Ectodermal cell (in vitro differentiated cells): Measurements from ENCODE around the gene VCX3A.

Source experiments
- H3K27ac ChIP-seq: 2 replicates; pipeline ENCODE4 v1.7.0; 2013; ENCODE audit warnings: mild to moderate bottlenecking, low read depth, low read length; ENCODE audit not compliant: insufficient read depth, poor library complexity, severe bottlenecking
- H3K27me3 ChIP-seq: 2 replicates; pipeline ENCODE4 v1.7.0; 2013; ENCODE audit warnings: mild to moderate bottlenecking, low read length; ENCODE audit not compliant: insufficient read depth, control insufficient read depth, poor library complexity, severe bottlenecking
- H3K36me3 ChIP-seq: one replicate; pipeline ENCODE4 v1.7.0; 2013; ENCODE audit warnings: low read length; ENCODE audit not compliant: control insufficient read depth, insufficient read depth
- H3K4me1 ChIP-seq: one replicate; pipeline ENCODE4 v1.7.0; 2013; ENCODE audit warnings: low read length; ENCODE audit not compliant: control insufficient read depth, insufficient read depth
- H3K4me3 ChIP-seq: 2 replicates; pipeline ENCODE4 v1.7.0; 2013; ENCODE audit warnings: low read depth, low read length, control low read depth; ENCODE audit not compliant: insufficient read depth
- H3K9me3 ChIP-seq: 2 replicates; pipeline ENCODE4 v1.7.0; 2013; ENCODE audit warnings: mild to moderate bottlenecking, low read length, moderate library complexity; ENCODE audit not compliant: control insufficient read depth
- WGBS, 2 experiments: methylation state at CpG; one replicate each; pipeline ENCODE4 v1.1.7; 2013; ENCODE audit warnings: missing lambda C conversion rate in 2 of 2; 5-methylcytosine and 5-hydroxymethylcytosine counted together

VCX3A gene

DNA sequence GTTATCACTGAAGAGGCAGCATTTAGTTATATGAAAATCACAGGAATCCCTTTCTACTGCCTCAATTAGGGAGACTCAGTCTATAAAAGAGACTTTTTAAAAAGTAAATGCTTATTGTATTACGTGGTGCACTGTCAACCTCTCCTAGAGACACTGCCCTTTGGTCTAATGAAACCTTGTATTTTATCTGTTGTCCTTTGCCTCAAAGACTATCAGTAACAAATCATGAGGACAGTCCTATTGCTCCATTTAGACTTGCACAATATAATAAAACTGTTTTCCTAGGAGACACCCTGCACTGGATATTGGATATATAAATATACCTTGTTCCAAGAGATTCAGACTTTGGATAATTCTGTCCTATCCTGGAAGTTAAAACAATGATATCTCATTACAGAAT, 34.2 kb downstream of the VCX3A start:
- Histone ChIP-seq H3K4me1 (no peaks in the 10 kb centered on the region), H3K4me3 (no peak overlapping the region), H3K27me3 (no peaks in the 10 kb centered on the region), H3K36me3 (no peaks in the 10 kb centered on the region), H3K9me3 (no peaks in the 10 kb centered on the region), H3K27ac (no peak overlapping the region)
- WGBS, 2 experiments: no CpG with 5 or more reads among the region's 1 CpG

DNA sequence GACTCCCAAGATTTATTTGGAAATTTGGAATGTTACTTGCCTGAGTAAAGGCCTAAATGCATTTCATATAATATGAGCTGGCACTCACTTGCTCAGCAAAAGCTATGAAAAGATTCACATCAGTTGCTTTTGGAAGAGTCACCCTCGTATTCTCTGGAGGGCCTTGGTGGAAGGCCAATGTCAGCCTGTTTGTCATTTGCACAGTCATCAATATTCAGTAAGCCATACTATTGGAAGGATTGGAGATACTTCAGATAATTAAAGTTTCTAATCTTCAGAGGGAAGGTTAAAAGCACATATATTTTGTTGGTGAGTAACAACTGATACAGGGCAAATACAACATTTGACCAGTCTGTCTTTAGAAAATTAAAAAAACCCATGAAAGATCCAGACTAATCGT, 36.6 kb downstream of the VCX3A start:
- Histone ChIP-seq H3K36me3 (no peaks in the 10 kb centered on the region), H3K4me1 (no peaks in the 10 kb centered on the region), H3K9me3 (no peaks in the 10 kb centered on the region), H3K27me3 (no peaks in the 10 kb centered on the region), H3K27ac (no peak overlapping the region), H3K4me3 (no peak overlapping the region)
- 86% methylated on average over 2 of the region's 2 CpGs; no CpG with 5 or more reads in 1 of the 2 experiments for WGBS, 2 experiments
